Measurements from ENCODE around the gene WNT3A.

- TF ChIP-seq CTCF (conservative IDR thresholded peaks at IDR 0.05): no peak
- TF ChIP-seq EZH2 (IDR thresholded peaks at IDR 0.05; ENCODE audit: low read depth): no peak
Measured at GRCh38 chr1:228039006-228039903, 32.5 kb downstream of the WNT3A start.
